ENCODE results near the gene RNF6.

RNF6 gene

DNA sequence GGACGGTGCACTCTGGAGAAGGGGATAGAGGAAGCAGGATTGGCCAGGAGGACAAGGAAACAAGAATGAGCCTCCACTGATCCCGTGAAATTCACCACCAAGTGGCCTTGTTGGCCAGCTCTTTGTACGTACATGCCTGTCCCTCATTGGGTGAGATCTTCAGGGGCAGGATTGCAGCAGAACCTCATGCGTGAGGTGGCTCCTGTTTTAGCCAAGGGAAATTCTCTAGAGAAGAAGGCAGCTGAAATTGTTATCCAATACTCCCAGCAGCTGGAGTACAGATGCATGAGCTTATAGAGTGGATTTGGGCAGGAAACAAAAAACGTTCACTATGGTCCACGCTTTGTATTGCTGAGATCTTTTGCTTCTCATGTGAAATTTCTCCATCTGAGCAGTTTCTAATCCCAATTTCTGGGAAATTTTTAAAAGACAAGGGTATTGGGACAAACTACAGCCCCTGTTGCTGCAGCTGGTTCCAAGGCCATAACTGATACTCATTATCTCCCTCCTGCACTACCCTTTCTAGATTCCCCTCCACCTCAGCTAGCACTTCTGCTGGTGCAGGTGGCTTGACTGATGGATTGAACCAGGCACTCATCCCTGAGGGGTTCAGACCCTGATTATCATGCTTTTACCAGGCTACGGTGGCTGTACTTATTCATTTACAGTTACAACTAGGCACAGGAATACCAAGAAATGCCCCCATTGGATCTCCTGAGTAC, 3.9 kb upstream of the RNF6 start:
- no peak for DNase-seq (ENCODE audit: low read depth, low spot score)
- H3K9me3 ChIP-seq (ENCODE audit: insufficient read depth, low read length): no peaks in the 10 kb centered on the region
- no peaks in the 10 kb centered on the region for H3K36me3 ChIP-seq (ENCODE audit: insufficient read depth, insufficient read length, low read length)
- no peaks in the 10 kb centered on the region for H3K27me3 ChIP-seq (ENCODE audit: insufficient read depth, insufficient read length)
- H3K4me1 ChIP-seq (ENCODE audit: insufficient read depth, insufficient read length): no peaks in the 10 kb centered on the region
- no peak overlapping the region for H3K9ac ChIP-seq (ENCODE audit: insufficient read length, low read depth)
- no peak overlapping the region for H3K4me3 ChIP-seq (ENCODE audit: insufficient read length, low read depth)
- no peak for TF ChIP-seq ZNF274 (IDR thresholded peaks at IDR 0.05; ENCODE audit: low read depth, low read length)
- no peak for TF ChIP-seq SUZ12 (IDR thresholded peaks at IDR 0.05; ENCODE audit: extremely low read depth, insufficient read depth, insufficient read length)
- TF ChIP-seq YY1 (IDR thresholded peaks at IDR 0.05; ENCODE audit: insufficient read depth, insufficient read length): no peak

DNA sequence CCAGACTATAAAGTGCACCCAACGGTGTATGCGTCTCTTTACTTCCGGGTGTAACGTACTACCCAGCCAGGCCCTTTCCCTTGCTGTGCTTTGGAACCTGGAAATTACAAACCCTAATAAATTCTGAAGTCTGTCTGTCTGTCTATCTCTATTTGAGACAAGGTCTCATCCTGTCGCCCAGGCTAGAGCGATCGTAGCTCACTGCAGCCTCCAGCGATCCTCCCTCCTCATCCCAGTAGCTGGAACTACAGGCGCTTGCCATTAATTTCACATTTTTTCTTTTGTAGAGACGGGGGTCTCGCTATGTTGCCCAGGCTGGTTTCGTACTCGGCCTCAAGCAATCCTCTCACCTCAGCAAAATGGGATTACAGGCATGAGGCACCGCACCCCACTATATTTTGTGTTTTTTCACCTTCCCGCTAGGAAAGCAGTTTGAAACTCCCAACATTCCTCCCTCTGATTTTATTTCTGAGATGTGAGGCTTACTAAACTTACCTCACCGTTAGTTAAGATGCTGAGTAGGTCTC, 469 bp upstream of the RNF6 start:
- peak overlapping the region; percentile 91 for H3K4me3 ChIP-seq (ENCODE audit: insufficient read length, low read depth)
- no peaks in the 10 kb centered on the region for H3K4me1 ChIP-seq (ENCODE audit: insufficient read depth, insufficient read length)
- TF ChIP-seq ZNF274 (IDR thresholded peaks at IDR 0.05; ENCODE audit: low read depth, low read length) (no peak), SUZ12 (IDR thresholded peaks at IDR 0.05; ENCODE audit: extremely low read depth, insufficient read depth, insufficient read length) (no peak), YY1 (IDR thresholded peaks at IDR 0.05; ENCODE audit: insufficient read depth, insufficient read length) (no peak)
- peak overlapping the region; percentile 93 for H3K9ac ChIP-seq (ENCODE audit: insufficient read length, low read depth)
- no peaks in the 10 kb centered on the region for H3K9me3 ChIP-seq (ENCODE audit: insufficient read depth, low read length)
- peaks cover 29% of the 10 kb centered on the region for H3K36me3 ChIP-seq (ENCODE audit: insufficient read depth, insufficient read length, low read length)
- no peaks in the 10 kb centered on the region for H3K27me3 ChIP-seq (ENCODE audit: insufficient read depth, insufficient read length)
- no peak for DNase-seq (ENCODE audit: low read depth, low spot score)

DNA sequence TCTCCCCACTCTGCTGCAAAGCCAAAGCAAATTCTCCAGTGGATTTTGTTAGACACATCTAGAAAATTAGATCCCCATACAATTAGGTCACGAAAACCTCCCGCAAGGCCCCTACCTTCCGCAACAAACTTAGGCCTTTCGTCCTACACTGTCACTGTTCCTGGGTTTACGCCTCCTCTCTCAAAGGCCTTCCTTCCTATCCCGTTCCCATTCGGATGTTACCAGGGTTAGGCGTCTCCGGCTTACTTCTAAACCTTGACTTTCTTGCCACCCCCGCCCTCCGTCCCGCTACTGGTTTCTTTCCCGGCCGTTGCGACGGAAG, 754 bp downstream of the RNF6 start:
- Histone ChIP-seq H3K27me3 (ENCODE audit: insufficient read depth, insufficient read length) (no peaks in the 10 kb centered on the region), H3K9me3 (ENCODE audit: insufficient read depth, low read length) (no peaks in the 10 kb centered on the region), H3K9ac (ENCODE audit: insufficient read length, low read depth) (peak overlapping the region; percentile 93), H3K4me1 (ENCODE audit: insufficient read depth, insufficient read length) (no peaks in the 10 kb centered on the region), H3K36me3 (ENCODE audit: insufficient read depth, insufficient read length, low read length) (peaks cover 39% of the 10 kb centered on the region), H3K4me3 (ENCODE audit: insufficient read length, low read depth) (peak overlapping the region; percentile 91)
- DNase-seq (ENCODE audit: low read depth, low spot score): no peak
- TF ChIP-seq YY1 (IDR thresholded peaks at IDR 0.05; ENCODE audit: insufficient read depth, insufficient read length) (no peak), SUZ12 (IDR thresholded peaks at IDR 0.05; ENCODE audit: extremely low read depth, insufficient read depth, insufficient read length) (no peak), ZNF274 (IDR thresholded peaks at IDR 0.05; ENCODE audit: low read depth, low read length) (no peak)

DNA sequence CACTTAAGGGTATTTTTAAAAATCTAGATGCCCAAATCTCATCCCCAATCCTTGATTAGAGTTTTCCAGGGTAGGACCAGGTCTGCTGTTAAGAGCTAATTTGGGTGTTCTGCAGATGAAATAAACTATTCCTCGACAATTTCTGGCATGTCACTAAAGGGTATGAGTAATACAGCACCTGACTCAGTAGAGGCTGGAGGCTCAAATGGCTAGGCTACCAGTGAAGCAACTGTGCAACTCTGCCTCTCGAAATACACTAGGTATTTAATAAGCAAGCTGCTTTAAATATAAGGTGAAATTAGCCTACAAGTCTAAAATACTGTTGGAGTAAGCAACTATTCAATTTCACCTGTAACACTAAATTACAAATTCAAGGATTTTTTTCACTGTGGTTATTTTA, 1.5 kb downstream of the RNF6 start:
- Histone ChIP-seq H3K36me3 (ENCODE audit: insufficient read depth, insufficient read length, low read length) (peaks cover 47% of the 10 kb centered on the region), H3K27me3 (ENCODE audit: insufficient read depth, insufficient read length) (no peaks in the 10 kb centered on the region), H3K4me1 (ENCODE audit: insufficient read depth, insufficient read length) (no peaks in the 10 kb centered on the region), H3K9me3 (ENCODE audit: insufficient read depth, low read length) (no peaks in the 10 kb centered on the region), H3K4me3 (ENCODE audit: insufficient read length, low read depth) (no peak overlapping the region), H3K9ac (ENCODE audit: insufficient read length, low read depth) (no peak overlapping the region)
- TF ChIP-seq SUZ12 (IDR thresholded peaks at IDR 0.05; ENCODE audit: extremely low read depth, insufficient read depth, insufficient read length) (no peak), ZNF274 (IDR thresholded peaks at IDR 0.05; ENCODE audit: low read depth, low read length) (no peak), YY1 (IDR thresholded peaks at IDR 0.05; ENCODE audit: insufficient read depth, insufficient read length) (no peak)
- DNase-seq (ENCODE audit: low read depth, low spot score): no peak

DNA sequence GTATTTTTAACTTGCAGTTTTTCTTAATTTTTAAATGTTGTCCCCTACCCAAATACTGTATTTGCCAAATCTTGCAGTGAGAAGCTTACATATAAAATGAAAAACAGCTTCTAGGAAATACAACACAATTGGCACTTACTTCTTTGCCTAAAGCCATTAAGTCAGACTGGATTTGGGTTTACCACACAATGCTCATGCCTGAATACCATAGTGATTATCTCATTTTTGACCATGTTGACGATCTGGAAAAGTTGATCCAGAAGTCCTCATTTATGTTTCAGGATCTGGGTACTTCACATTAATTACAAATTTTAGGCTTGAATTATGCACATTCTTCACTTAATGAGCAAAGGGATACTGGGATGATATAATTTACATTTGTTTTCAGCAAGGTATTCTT, 2.4 kb downstream of the RNF6 start:
- no peaks in the 10 kb centered on the region for H3K27me3 ChIP-seq (ENCODE audit: insufficient read depth, insufficient read length)
- H3K9me3 ChIP-seq (ENCODE audit: insufficient read depth, low read length): no peaks in the 10 kb centered on the region
- H3K4me1 ChIP-seq (ENCODE audit: insufficient read depth, insufficient read length): no peaks in the 10 kb centered on the region
- H3K4me3 ChIP-seq (ENCODE audit: insufficient read length, low read depth): no peak overlapping the region
- TF ChIP-seq ZNF274 (IDR thresholded peaks at IDR 0.05; ENCODE audit: low read depth, low read length) (no peak), YY1 (IDR thresholded peaks at IDR 0.05; ENCODE audit: insufficient read depth, insufficient read length) (no peak), SUZ12 (IDR thresholded peaks at IDR 0.05; ENCODE audit: extremely low read depth, insufficient read depth, insufficient read length) (no peak)
- H3K9ac ChIP-seq (ENCODE audit: insufficient read length, low read depth): no peak overlapping the region
- peaks cover 56% of the 10 kb centered on the region for H3K36me3 ChIP-seq (ENCODE audit: insufficient read depth, insufficient read length, low read length)
- DNase-seq (ENCODE audit: low read depth, low spot score): no peak

DNA sequence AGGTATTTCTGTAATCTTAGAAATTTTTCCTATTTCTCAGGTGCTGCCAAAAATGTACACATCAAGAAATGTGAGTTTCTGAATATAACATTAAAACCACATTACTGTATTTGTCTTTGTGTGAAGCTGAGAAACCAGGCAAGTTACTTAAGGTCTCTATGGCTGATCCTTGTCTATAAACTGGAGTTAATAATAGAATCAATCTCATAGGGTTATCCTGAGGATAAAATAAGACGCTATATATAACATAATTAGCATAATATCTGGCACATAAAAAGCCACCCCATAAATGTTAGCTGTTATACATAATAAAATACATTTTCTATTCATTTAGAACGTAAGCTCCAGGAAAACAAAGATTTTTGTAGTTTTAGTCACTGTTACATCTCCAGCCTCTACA, 6.1 kb downstream of the RNF6 start:
- H3K4me1 ChIP-seq (ENCODE audit: insufficient read depth, insufficient read length): peaks cover 2% of the 10 kb centered on the region
- TF ChIP-seq SUZ12 (IDR thresholded peaks at IDR 0.05; ENCODE audit: extremely low read depth, insufficient read depth, insufficient read length): no peak
- no peak for TF ChIP-seq YY1 (IDR thresholded peaks at IDR 0.05; ENCODE audit: insufficient read depth, insufficient read length)
- no peak for TF ChIP-seq ZNF274 (IDR thresholded peaks at IDR 0.05; ENCODE audit: low read depth, low read length)
- DNase-seq (ENCODE audit: low read depth, low spot score): no peak
- H3K27me3 ChIP-seq (ENCODE audit: insufficient read depth, insufficient read length): no peaks in the 10 kb centered on the region
- H3K9ac ChIP-seq (ENCODE audit: insufficient read length, low read depth): no peak overlapping the region
- H3K36me3 ChIP-seq (ENCODE audit: insufficient read depth, insufficient read length, low read length): peaks cover 82% of the 10 kb centered on the region
- no peak overlapping the region for H3K4me3 ChIP-seq (ENCODE audit: insufficient read length, low read depth)
- H3K9me3 ChIP-seq (ENCODE audit: insufficient read depth, low read length): no peaks in the 10 kb centered on the region

DNA sequence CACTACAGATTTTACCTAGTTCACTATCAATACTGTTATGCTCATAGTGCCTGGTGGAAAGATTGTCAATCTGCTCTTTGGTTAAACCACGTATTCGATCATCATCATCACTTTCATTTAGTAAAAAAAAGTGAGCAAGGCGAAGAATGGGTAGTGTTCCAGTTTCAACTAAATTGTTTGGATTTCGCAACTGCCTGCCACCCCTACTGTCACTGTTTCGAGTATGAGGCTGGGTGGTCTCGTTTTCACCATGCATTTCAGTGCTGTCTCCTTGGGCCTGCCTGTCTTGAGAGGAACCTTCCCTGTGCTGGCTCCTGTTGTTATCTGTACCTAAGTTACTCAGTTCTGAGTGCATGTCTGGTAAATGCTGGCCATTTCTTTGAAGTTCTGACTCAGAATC, 8.1 kb downstream of the RNF6 start:
- DNase-seq (ENCODE audit: low read depth, low spot score): no peak

More for the DNA sequence above, 8.1 kb downstream of the RNF6 start:
- Histone ChIP-seq H3K4me1 (ENCODE audit: insufficient read depth, insufficient read length) (peaks cover 2% of the 10 kb centered on the region), H3K9me3 (ENCODE audit: insufficient read depth, low read length) (no peaks in the 10 kb centered on the region), H3K36me3 (ENCODE audit: insufficient read depth, insufficient read length, low read length) (peaks cover 75% of the 10 kb centered on the region), H3K4me3 (ENCODE audit: insufficient read length, low read depth) (no peak overlapping the region), H3K27me3 (ENCODE audit: insufficient read depth, insufficient read length) (no peaks in the 10 kb centered on the region), H3K9ac (ENCODE audit: insufficient read length, low read depth) (no peak overlapping the region)
- TF ChIP-seq YY1 (IDR thresholded peaks at IDR 0.05; ENCODE audit: insufficient read depth, insufficient read length) (no peak), SUZ12 (IDR thresholded peaks at IDR 0.05; ENCODE audit: extremely low read depth, insufficient read depth, insufficient read length) (no peak), ZNF274 (IDR thresholded peaks at IDR 0.05; ENCODE audit: low read depth, low read length) (no peak)
